Measurements from ENCODE around the gene SEM1. TPM values are rescaled to one million over a fixed set of nuclear protein-coding genes. Genes with fewer than 3 reads are reported as not detected.

Gene SEM1
- total and polyA plus RNA-seq, 2 of the 8 experiments (the other 6 are each of a cell fraction or from before 2014, with no cell fraction given): 20.8 to 75.3 TPM

GRCh38 chr7:96697822-96698221, 11.8 kb downstream of the SEM1 start (continued):
- TF ChIP-seq POLR2AphosphoS5 (IDR thresholded peaks at IDR 0.05; ENCODE audit: low read depth, low read length): no peak
- no peak for TF ChIP-seq MAX (IDR thresholded peaks at IDR 0.05)
- TF ChIP-seq SP2 (IDR thresholded peaks at IDR 0.05; ENCODE audit: low read length): no peak
- TF ChIP-seq CBX5 (IDR thresholded peaks at IDR 0.05; ENCODE audit: low read depth, low read length): no peak
- TF ChIP-seq FOSL1 (IDR thresholded peaks at IDR 0.05; ENCODE audit: insufficient read depth, low read depth, low read length): no peak
- no peak for TF ChIP-seq SIRT6 (IDR thresholded peaks at IDR 0.05; ENCODE audit: low read length)
- TF ChIP-seq KDM4A (IDR thresholded peaks at IDR 0.05; ENCODE audit: low read depth, low read length, severe bottlenecking): no peak
- no peak for TF ChIP-seq YY1 (IDR thresholded peaks at IDR 0.05; ENCODE audit: low read depth, low read length)
